HG03378 (cell line): ENCODE results near the gene AMOTL1.
"Not testable (repeated sequence)": the region's sequence is repeated elsewhere in the genome, so short reads cannot be mapped to it uniquely, and the experiment has no call there.

ENCODE experiments used
- ATAC-seq: cut with Tn5 transposase; IDR thresholded peaks from one replicate; pipeline ENCODE4 v1.9.1; 2021; ENCODE audit warnings: mild to moderate bottlenecking, moderate library complexity; ENCODE audit not compliant: unreplicated experiment

The AMOTL1 gene

DNA sequence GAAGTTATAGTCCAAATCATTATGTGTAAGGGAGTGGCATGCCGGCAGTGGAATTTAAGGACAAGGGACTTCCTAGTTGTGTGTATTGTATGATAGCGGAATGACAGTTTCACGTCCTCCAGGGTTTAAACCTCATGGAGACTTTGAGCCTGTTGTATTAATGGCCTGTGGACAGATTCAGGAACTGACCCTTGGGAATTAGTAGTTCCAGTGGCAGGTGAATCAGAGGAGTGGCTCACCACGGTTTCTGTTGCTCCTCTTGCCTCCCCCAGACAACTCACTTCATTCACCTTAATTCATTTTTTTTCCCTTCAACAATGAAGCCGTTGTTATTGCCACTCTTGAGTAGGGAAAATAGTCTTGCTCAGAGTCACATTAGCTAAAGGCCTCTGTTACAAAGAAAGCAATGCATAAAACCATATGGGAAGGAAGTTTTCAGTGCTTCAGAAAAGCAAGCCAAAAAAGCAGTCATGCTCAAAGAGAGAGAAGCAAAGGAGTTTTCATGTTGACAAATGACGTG lies 22.6 kb downstream of the AMOTL1 start:
- no peak for ATAC-seq

DNA sequence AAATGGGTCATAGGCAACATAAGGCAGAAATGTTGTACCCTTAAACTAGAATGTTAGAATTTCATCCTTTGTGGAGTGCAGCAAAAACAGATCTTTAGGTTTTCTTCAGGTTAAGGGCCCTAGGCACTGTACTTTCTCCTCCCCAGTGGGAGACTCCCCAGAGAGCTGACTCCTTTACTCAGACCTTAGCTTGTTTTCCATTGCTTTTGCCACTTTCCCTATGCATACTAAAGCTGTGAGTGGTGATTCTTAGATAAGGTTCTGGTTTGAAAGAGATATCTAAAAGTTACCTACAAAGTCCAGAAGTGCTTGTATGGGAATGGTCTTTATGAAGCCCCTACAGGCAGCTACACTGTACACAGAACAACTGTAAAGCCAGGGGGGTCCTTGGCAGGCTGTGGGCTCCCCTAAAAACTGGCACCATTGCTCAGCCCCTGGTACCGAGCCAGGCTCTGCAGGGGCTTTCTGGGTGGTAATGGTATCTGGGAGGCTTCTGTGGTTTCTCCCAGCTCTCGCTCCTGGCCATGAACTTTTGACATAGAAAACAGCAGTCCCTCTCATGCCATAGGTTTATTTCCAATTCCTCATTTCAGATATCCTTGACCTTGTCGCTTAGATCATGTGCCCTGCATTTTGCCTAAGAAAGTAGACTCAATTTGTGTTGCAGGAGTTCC lies 23.2 kb downstream of the AMOTL1 start:
- ATAC-seq = no peak

- not testable (repeated sequence) for ATAC-seq
Observed at GRCh38 chr11:94791942-94792341, 23.8 kb downstream of the AMOTL1 start.

DNA sequence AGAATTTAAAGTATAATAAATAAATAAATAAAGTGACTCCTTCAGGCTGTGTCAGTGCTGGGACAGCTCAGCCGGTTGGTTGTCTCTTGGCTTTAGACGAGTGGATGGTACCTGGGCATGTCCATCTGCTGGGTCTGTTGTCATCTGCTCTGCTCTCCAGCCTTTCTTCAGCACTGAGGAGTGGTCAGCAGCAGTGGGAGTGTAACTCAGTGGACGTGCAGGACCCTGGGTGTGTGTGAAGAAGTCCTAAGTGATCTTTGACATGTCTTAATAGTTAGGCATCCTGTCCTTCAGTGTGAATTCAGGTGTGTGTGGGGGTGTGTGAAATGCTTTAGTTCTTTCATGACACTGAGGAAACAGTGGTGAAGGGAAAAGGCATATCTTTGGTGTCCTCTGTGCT lies 24.3 kb downstream of the AMOTL1 start:
- ATAC-seq = no peak

GRCh38 chr11:94793002-94793401 lies 24.8 kb downstream of the AMOTL1 start:
- no peak for ATAC-seq

GRCh38 chr11:94793822-94794221 lies 25.7 kb downstream of the AMOTL1 start:
- no peak for ATAC-seq

GRCh38 chr11:94794287-94795168 lies 26.4 kb downstream of the AMOTL1 start:
- ATAC-seq = no peak

- ATAC-seq = no peak
Observed at GRCh38 chr11:94795476-94796189, 27.5 kb downstream of the AMOTL1 start.

DNA sequence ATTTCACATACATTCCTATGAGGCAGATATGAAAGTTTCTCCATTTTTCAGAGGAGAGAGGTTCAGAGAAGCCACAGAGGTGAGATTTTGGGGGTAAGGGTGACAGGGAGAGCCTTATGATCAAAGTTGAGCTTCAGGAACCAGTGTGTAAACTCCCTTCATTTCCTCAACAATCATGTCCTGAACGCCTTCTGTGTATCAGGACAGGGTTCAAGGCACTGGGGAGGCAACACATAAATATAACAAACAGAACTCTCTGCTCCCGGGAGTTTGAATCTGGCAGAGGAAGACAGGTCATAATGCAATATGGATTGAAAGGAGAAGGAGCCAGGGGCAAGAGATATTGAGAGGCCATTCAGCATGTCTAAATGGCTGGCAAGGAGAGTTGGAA lies 28.0 kb downstream of the AMOTL1 start:
- no peak for ATAC-seq

DNA sequence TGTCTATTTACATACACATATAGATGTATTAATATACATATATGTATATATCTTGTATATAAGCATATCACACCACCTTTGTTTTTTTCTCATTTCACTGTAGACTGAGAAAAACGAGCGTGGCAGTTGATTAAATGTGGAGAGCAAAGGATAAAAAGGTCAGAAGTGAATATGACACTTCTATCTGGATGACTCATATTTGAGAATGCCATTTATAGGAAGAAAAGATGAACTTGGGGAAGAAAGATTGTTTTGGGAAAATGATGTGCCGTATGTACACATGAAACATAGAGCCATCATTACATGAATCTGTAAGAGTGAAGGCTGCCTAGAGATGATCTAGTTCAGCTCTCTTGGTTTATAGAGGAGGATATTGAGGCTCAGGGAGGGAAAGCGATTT lies 28.7 kb downstream of the AMOTL1 start:
- no peak for ATAC-seq

DNA sequence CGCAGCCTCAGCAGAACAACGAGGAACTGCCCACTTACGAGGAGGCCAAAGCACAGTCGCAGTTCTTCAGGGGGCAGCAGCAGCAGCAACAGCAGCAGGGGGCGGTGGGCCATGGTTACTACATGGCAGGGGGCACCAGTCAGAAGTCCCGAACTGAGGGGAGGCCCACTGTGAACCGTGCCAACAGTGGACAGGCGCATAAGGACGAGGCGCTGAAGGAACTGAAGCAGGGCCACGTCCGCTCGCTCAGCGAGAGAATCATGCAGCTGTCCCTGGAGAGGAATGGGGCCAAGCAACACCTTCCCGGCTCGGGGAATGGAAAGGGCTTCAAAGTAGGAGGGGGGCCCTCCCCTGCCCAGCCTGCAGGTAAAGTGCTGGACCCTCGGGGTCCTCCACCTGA lies 31.6 kb downstream of the AMOTL1 start:
- no peak for ATAC-seq

GRCh38 chr11:94800414-94800813 lies 32.3 kb downstream of the AMOTL1 start:
- ATAC-seq = no peak

- no peak for ATAC-seq
Observed at GRCh38 chr11:94801866-94802460, 33.8 kb downstream of the AMOTL1 start.

DNA sequence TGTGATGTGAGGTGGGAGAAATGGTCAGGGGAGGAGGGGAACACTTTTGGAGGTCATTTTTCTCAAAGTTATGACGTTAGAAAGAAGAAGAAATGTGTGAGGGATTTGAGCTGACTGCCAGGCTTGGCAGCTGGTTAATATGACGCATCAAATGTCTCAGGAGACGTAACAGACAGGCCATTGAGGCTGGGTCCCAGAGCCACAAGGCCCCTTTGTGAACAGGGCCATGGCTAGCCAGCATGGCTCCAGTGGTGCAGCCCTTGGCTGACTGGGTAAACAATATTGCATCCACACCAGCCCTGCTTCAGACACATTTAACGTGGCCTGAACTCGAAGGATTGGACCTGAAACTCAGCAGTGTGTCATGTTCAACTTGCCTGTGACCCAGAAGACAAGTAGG lies 34.3 kb downstream of the AMOTL1 start:
- no peak for ATAC-seq

GRCh38 chr11:94803491-94803890 lies 35.3 kb downstream of the AMOTL1 start:
- ATAC-seq = no peak

DNA sequence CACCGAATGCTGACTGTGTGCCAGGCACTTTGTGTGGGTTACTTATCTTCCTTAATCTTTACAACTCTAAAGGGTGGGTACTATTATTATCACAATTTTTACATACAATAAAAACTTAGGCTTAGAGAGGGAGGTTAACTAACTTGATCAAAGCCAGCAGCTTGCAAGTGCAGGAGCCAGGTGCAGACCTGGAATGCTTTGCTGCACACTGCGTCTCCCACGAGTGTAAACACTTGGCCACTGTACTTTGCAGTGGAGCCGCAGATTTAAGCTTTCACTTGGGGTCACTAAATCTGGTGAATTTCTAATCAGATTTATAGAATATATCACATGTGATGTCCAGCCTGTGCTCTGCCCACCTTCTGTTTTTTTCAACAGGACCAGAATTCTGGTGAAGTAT lies 36.7 kb downstream of the AMOTL1 start:
- ATAC-seq = no peak

- no peak for ATAC-seq
Observed at GRCh38 chr11:94806014-94806413, 37.9 kb downstream of the AMOTL1 start.

- ATAC-seq = no peak
Observed at GRCh38 chr11:94806419-94806818, 38.3 kb downstream of the AMOTL1 start.

GRCh38 chr11:94809251-94809650 lies 41.1 kb downstream of the AMOTL1 start:
- no peak for ATAC-seq

GRCh38 chr11:94812724-94813720 lies 44.9 kb downstream of the AMOTL1 start:
- ATAC-seq = not testable (repeated sequence)
